T-helper 1 cell treated with Interleukin-12 subunit alpha and Interleukin-12 subunit beta and Interleukin-4 antibody, amounts not matched to agents 30 ng/mL and 1 ng/mL, for 36 hours (primary cell): ENCODE results near the gene KCMF1. TPM values are rescaled to one million over a fixed set of nuclear protein-coding genes. Genes with fewer than 3 reads are reported as not detected.

Experiments used
- intact Hi-C: fragments of 100-400 bp; cut with micrococcal nuclease; formaldehyde crosslinking; loops from one replicate; pipeline ENCODE4 v1.15.1; 2024
- total RNA-seq: library from RNA; stranded (reverse); gene quantifications from 2 replicates; pipeline ENCODE4 v1.2.3, GENCODE V29; 2022

Gene KCMF1
- total RNA-seq, 1 donor from 2014 or later, result 89.7 TPM

- intact Hi-C loops, result no loop called here
Measured at GRCh38 chr2:85018049-85018447, 47.1 kb downstream of the KCMF1 start.

- intact Hi-C loops, result no loop called here
Measured at GRCh38 chr2:85019121-85019520, 48.2 kb downstream of the KCMF1 start.

GRCh38 chr2:85022232-85022631, 51.3 kb downstream of the KCMF1 start:
- intact Hi-C loops, result no loop called here

GRCh38 chr2:85024372-85025047, 53.5 kb downstream of the KCMF1 start:
- intact Hi-C loops, result no loop called here

GRCh38 chr2:85032621-85033020, 61.7 kb downstream of the KCMF1 start:
- intact Hi-C loops, result no loop called here

GRCh38 chr2:85033388-85033787, 62.4 kb downstream of the KCMF1 start:
- intact Hi-C loops, result no loop called here

GRCh38 chr2:85034158-85034557, 63.2 kb downstream of the KCMF1 start:
- intact Hi-C loops, result no loop called here

- intact Hi-C loops, result no loop called here
Measured at GRCh38 chr2:85037622-85038021, 66.7 kb downstream of the KCMF1 start.

GRCh38 chr2:85042330-85042729, 71.4 kb downstream of the KCMF1 start:
- intact Hi-C loops, result no loop called here

- intact Hi-C loops, result no loop called here
Measured at GRCh38 chr2:85048534-85048933, 77.6 kb downstream of the KCMF1 start.

GRCh38 chr2:85049236-85049635, 78.3 kb downstream of the KCMF1 start:
- intact Hi-C loops, result no loop called here

- intact Hi-C loops, result no loop called here
Measured at GRCh38 chr2:85053802-85054201, 82.8 kb downstream of the KCMF1 start.

- intact Hi-C loops, result no loop called here
Measured at GRCh38 chr2:85057226-85057962, 86.4 kb downstream of the KCMF1 start.

- intact Hi-C loops, result no loop called here
Measured at GRCh38 chr2:85061896-85062295, 90.9 kb downstream of the KCMF1 start.

GRCh38 chr2:85062565-85062964, 91.6 kb downstream of the KCMF1 start:
- intact Hi-C loops, result no loop called here

GRCh38 chr2:85063981-85064599, 93.1 kb downstream of the KCMF1 start:
- intact Hi-C loops, result no loop called here

GRCh38 chr2:85064927-85065577, 94.1 kb downstream of the KCMF1 start:
- intact Hi-C loops, result no loop called here

- intact Hi-C loops, result no loop called here
Measured at GRCh38 chr2:85066006-85066740, 95.2 kb downstream of the KCMF1 start.

GRCh38 chr2:85066874-85067351, 96.0 kb downstream of the KCMF1 start:
- intact Hi-C loops, result loop anchor here (1.0 kb wide), 2 partner anchors 218 to 231 kb away; no protein-coding TSS in a partner anchor

GRCh38 chr2:85071096-85071495, 100.1 kb downstream of the KCMF1 start:
- intact Hi-C loops, result no loop called here

GRCh38 chr2:85073033-85073432, 102.1 kb downstream of the KCMF1 start:
- intact Hi-C loops, result no loop called here
